H9 (cell line): Measurements from ENCODE around the gene H19. TPM values are rescaled to one million over a fixed set of nuclear protein-coding genes. Genes with fewer than 3 reads are reported as not detected.

Source experiments
- DNase-seq: peaks from one replicate; pipeline ENCODE4 v3.0.0-alpha.2; 2017
- H2AFZ ChIP-seq: one replicate; pipeline ENCODE4 v1.6.1; 2013; ENCODE audit warnings: mild to moderate bottlenecking, low read length, control low read depth, moderate library complexity
- H2AK5ac ChIP-seq: 2 replicates; pipeline ENCODE4 v1.6.1; 2013; ENCODE audit warnings: low read length, control low read depth, mixed read lengths; ENCODE audit not compliant: insufficient read length
- H2BK120ac ChIP-seq: one replicate; pipeline ENCODE4 v1.6.1; 2013; ENCODE audit warnings: low read depth, mild to moderate bottlenecking, low read length, control low read depth, inconsistent platforms; ENCODE audit not compliant: poor library complexity, severe bottlenecking
- H2BK12ac ChIP-seq: 2 replicates; pipeline ENCODE4 v1.6.1; 2013; ENCODE audit warnings: low read length, control low read depth, mixed read lengths, low read depth; ENCODE audit not compliant: insufficient read length
- H2BK15ac ChIP-seq: 2 replicates; pipeline ENCODE4 v1.6.1; 2013; ENCODE audit warnings: low read depth, low read length, control low read depth
- H2BK20ac ChIP-seq: one replicate; pipeline ENCODE4 v1.6.1; 2013; ENCODE audit warnings: low read depth, mild to moderate bottlenecking, low read length, control low read depth, inconsistent platforms; ENCODE audit not compliant: poor library complexity, severe bottlenecking
- H2BK5ac ChIP-seq: 2 replicates; pipeline ENCODE4 v1.6.1; 2013; ENCODE audit warnings: low read length, control low read depth, mixed read lengths; ENCODE audit not compliant: insufficient read length
- H3K14ac ChIP-seq: 2 replicates; pipeline ENCODE4 v1.6.1; 2013; ENCODE audit warnings: low read length, control low read depth; ENCODE audit not compliant: insufficient read depth
- H3K18ac ChIP-seq: 2 replicates; pipeline ENCODE4 v1.6.1; 2013; ENCODE audit warnings: low read depth, mild to moderate bottlenecking, mixed read lengths, low read length, control low read depth; ENCODE audit not compliant: insufficient read length
- H3K23ac ChIP-seq: 2 replicates; pipeline ENCODE4 v1.6.1; 2013; ENCODE audit warnings: low read length, control low read depth, mixed read lengths, low read depth; ENCODE audit not compliant: insufficient read length
- H3K23me2 ChIP-seq: 2 replicates; pipeline ENCODE4 v1.6.1; 2013; ENCODE audit warnings: low read depth, mild to moderate bottlenecking, mixed read lengths, low read length, control low read depth; ENCODE audit not compliant: insufficient read length, poor library complexity, severe bottlenecking
- H3K27ac ChIP-seq: 2 replicates; pipeline ENCODE4 v1.5.1; 2013; ENCODE audit warnings: low read length, control low read depth, mixed read lengths, low read depth; ENCODE audit not compliant: insufficient read length
- H3K27me3 ChIP-seq: 2 replicates; pipeline ENCODE4 v1.6.1; 2013; ENCODE audit warnings: low read length, control low read depth, inconsistent platforms; ENCODE audit not compliant: insufficient read depth
- H3K4ac ChIP-seq: 2 replicates; pipeline ENCODE4 v1.6.1; 2013; ENCODE audit warnings: low read depth, mild to moderate bottlenecking, control low read depth, inconsistent platforms, low read length, moderate library complexity
- H3K4me1 ChIP-seq: 2 replicates; pipeline ENCODE4 v1.6.1; 2013; ENCODE audit warnings: low read length, control low read depth, inconsistent platforms; ENCODE audit not compliant: insufficient read depth
- H3K4me2 ChIP-seq: 2 replicates; pipeline ENCODE4 v1.6.1; 2013; ENCODE audit warnings: low read length, control low read depth, mixed read lengths; ENCODE audit not compliant: insufficient read length, insufficient read depth
- H3K56ac ChIP-seq: 2 replicates; pipeline ENCODE4 v1.6.1; 2013; ENCODE audit warnings: low read depth, mild to moderate bottlenecking, mixed read lengths, low read length, control low read depth; ENCODE audit not compliant: insufficient read length
- H3K79me1 ChIP-seq: 2 replicates; pipeline ENCODE4 v1.6.1; 2013; ENCODE audit warnings: low read depth, mild to moderate bottlenecking, moderate library complexity, low read length, control low read depth, inconsistent platforms; ENCODE audit not compliant: insufficient read depth, poor library complexity, severe bottlenecking
- H3K79me2 ChIP-seq: 2 replicates; pipeline ENCODE4 v1.6.1; 2013; ENCODE audit warnings: low read length, control low read depth, inconsistent platforms; ENCODE audit not compliant: insufficient read depth
- H3K9ac ChIP-seq: 2 replicates; pipeline ENCODE4 v1.6.1; 2013; ENCODE audit warnings: low read length, control low read depth, mixed read lengths; ENCODE audit not compliant: insufficient read length; ENCODE audit errors: extremely low read depth
- H3K9me3 ChIP-seq: one replicate; pipeline ENCODE4 v1.6.1; 2013; ENCODE audit warnings: low read depth, low read length, inconsistent platforms; ENCODE audit not compliant: control insufficient read depth
- H3T11ph ChIP-seq: one replicate; pipeline ENCODE4 v1.6.1; 2013; ENCODE audit warnings: mild to moderate bottlenecking, low read length, control low read depth, inconsistent platforms
- H4K20me1 ChIP-seq: one replicate; pipeline ENCODE4 v1.6.1; 2013; ENCODE audit not compliant: control insufficient read depth, insufficient read length, insufficient read depth
- H4K5ac ChIP-seq: 2 replicates; pipeline ENCODE4 v1.6.1; 2013; ENCODE audit warnings: low read depth, mild to moderate bottlenecking, mixed read lengths, low read length, control low read depth; ENCODE audit not compliant: insufficient read length
- H4K8ac ChIP-seq: replicated peaks from 2 replicates; pipeline ENCODE4 v1.6.1; 2013; ENCODE audit warnings: low read length, control low read depth, mixed read lengths, low read depth; ENCODE audit not compliant: insufficient read length
- H4K91ac ChIP-seq: 2 replicates; pipeline ENCODE4 v1.6.1; 2013; ENCODE audit warnings: low read depth, mild to moderate bottlenecking, moderate library complexity, mixed read lengths, low read length, control low read depth; ENCODE audit not compliant: insufficient read length
- H3K27ac Mint-ChIP-seq, 3 experiments: 2 replicates in 2 of 3; 3 replicates in 1 of 3; pipeline ENCODE4 v1.8.0; 2020 to 2021; ENCODE audit warnings: mixed read lengths in 3 of 3, mild to moderate bottlenecking in 1 of 3, moderate library complexity in 1 of 3
- H3K27me3 Mint-ChIP-seq: 2 replicates; pipeline ENCODE4 v1.8.0; 2021; ENCODE audit warnings: low read depth, mild to moderate bottlenecking, moderate library complexity, mixed read lengths
- H3K36me3 Mint-ChIP-seq, 3 experiments: 2 replicates in 2 of 3; 3 replicates in 1 of 3; pipeline ENCODE4 v1.8.0; 2020 to 2021; ENCODE audit warnings: low read depth in 3 of 3, mixed read lengths in 3 of 3; ENCODE audit not compliant: insufficient read depth in 1 of 3
- H3K4me1 Mint-ChIP-seq, 2 experiments: 2 replicates each; pipeline ENCODE4 v1.8.0; 2020; ENCODE audit warnings: mixed read lengths in 2 of 2
- H3K4me3 Mint-ChIP-seq, 2 experiments: 2 replicates in 1 of 2; 3 replicates in 1 of 2; pipeline ENCODE4 v1.8.0; 2020 to 2021; ENCODE audit warnings: mild to moderate bottlenecking in 2 of 2, mixed read lengths in 2 of 2, moderate library complexity in 1 of 2
- H3K9me3 Mint-ChIP-seq, 2 experiments: 2 replicates in 1 of 2; 3 replicates in 1 of 2; pipeline ENCODE4 v1.8.0; 2020; ENCODE audit warnings: mild to moderate bottlenecking in 2 of 2, mixed read lengths in 2 of 2, moderate library complexity in 1 of 2
- whole genome bisulfite sequencing: extraction: QIAGEN DNeasy Blood & Tissue Kit; methylation state at CpG from one replicate; pipeline ENCODE4 v1.1.7; 2013; ENCODE audit warnings: missing lambda C conversion rate, low lambda C conversion rate, mixed read lengths; ENCODE audit not compliant: insufficient read length; ENCODE audit errors: extremely low coverage; 5-methylcytosine and 5-hydroxymethylcytosine counted together
- total RNA-seq: library from RNA; stranded (reverse); gene quantifications from 2 replicates; pipeline ENCODE4 v1.2.1, GENCODE V29; 2021
- TF ChIP-seq, protein P1 (sequence below): fragments of 200-600 bp; sonication (generic); conservative IDR thresholded peaks from 3 replicates; pipeline ENCODE4 v1.8.0; 2021; ENCODE audit warnings: antibody characterized with exemption, mild to moderate bottlenecking

H19 gene
- total RNA-seq, 1 experiment from 2014 or later, result 10.7 TPM

- DNase-seq, result no peak
- Histone ChIP-seq H3K79me2 (no peaks in the 10 kb centered on the region), H3T11ph (no peak overlapping the region), H4K91ac (no peak overlapping the region), H2BK120ac (no peak overlapping the region), H2BK5ac (no peak overlapping the region), H3K79me1 (no peaks in the 10 kb centered on the region), H3K18ac (no peak overlapping the region), H2AK5ac (no peak overlapping the region), H2AFZ (no peak overlapping the region), H3K4me2 (no peak overlapping the region), H4K5ac (no peak overlapping the region), H2BK12ac (no peak overlapping the region), H3K9me3 (no peaks in the 10 kb centered on the region), H3K4me1 (no peaks in the 10 kb centered on the region), H3K4ac (no peak overlapping the region), H3K14ac (no peak overlapping the region), H4K20me1 (no peaks in the 10 kb centered on the region), H3K9ac (no peak overlapping the region), H3K23me2 (no peaks in the 10 kb centered on the region), H2BK15ac (no peak overlapping the region), H4K8ac (no peak overlapping the region), H2BK20ac (no peak overlapping the region), H3K27ac (no peak overlapping the region), H3K56ac (no peak overlapping the region), H3K27me3 (no peaks in the 10 kb centered on the region), H3K23ac (no peak overlapping the region)
- Mint-ChIP-seq H3K4me1 (no peaks in the 10 kb centered on the region), H3K9me3 (no peaks in the 10 kb centered on the region), H3K36me3 (no peaks in the 10 kb centered on the region), H3K27ac (no peak overlapping the region), H3K27me3 (no peaks in the 10 kb centered on the region), H3K4me3 (no peak overlapping the region)
- TF ChIP-seq, protein P1, sequence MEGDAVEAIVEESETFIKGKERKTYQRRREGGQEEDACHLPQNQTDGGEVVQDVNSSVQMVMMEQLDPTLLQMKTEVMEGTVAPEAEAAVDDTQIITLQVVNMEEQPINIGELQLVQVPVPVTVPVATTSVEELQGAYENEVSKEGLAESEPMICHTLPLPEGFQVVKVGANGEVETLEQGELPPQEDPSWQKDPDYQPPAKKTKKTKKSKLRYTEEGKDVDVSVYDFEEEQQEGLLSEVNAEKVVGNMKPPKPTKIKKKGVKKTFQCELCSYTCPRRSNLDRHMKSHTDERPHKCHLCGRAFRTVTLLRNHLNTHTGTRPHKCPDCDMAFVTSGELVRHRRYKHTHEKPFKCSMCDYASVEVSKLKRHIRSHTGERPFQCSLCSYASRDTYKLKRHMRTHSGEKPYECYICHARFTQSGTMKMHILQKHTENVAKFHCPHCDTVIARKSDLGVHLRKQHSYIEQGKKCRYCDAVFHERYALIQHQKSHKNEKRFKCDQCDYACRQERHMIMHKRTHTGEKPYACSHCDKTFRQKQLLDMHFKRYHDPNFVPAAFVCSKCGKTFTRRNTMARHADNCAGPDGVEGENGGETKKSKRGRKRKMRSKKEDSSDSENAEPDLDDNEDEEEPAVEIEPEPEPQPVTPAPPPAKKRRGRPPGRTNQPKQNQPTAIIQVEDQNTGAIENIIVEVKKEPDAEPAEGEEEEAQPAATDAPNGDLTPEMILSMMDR, result no peak
- WGBS, result no CpG with 5 or more reads among the region's 19 CpGs
Measured at GRCh38 chr11:2002807-2003206, 5.2 kb upstream of the H19 start.
